Measurements from ENCODE around the gene WSB1. TPM values are rescaled to one million over a fixed set of nuclear protein-coding genes. Genes with fewer than 3 reads are reported as not detected.
"Not testable (repeated sequence)": the region's sequence is repeated elsewhere in the genome, so short reads cannot be mapped to it uniquely, and the experiment has no call there.

WSB1 gene
- polyA plus RNA-seq, 3 donors: 28.1 to 116 (median 60.2) TPM

- WGBS, 3 donors: 73 to 92% (median 81%) methylated on average over 1 of the region's 1 CpG
- no peak overlapping the region for H3K27ac ChIP-seq (ENCODE audit: low read depth, low read length)
These were observed 24.7 kb upstream of the WSB1 start for GRCh38 chr17:27269201-27269600.

- H3K27ac ChIP-seq (ENCODE audit: low read depth, low read length): no peak overlapping the region
- WGBS, 3 donors: 69 to 87% (median 86%) methylated on average over 7 of the region's 7 CpGs
These were observed 23.9 kb upstream of the WSB1 start for GRCh38 chr17:27269974-27270373.

- WGBS, 3 donors: 74 to 79% (median 75%) methylated on average over 14 of the region's 14 CpGs
- H3K27ac ChIP-seq (ENCODE audit: low read depth, low read length): no peak overlapping the region
These were observed 17.2 kb upstream of the WSB1 start for GRCh38 chr17:27276653-27277156.

- WGBS, 3 donors: 95 to 99% (median 97%) methylated on average over 3 of the region's 3 CpGs
- not testable (repeated sequence) for H3K27ac ChIP-seq (ENCODE audit: low read depth, low read length)
These were observed 14.8 kb upstream of the WSB1 start for GRCh38 chr17:27279132-27279531.

- H3K27ac ChIP-seq (ENCODE audit: low read depth, low read length): no peak overlapping the region
- WGBS, 3 donors: 90 to 97% (median 97%) methylated on average over 10 of the region's 10 CpGs
These were observed 13.4 kb upstream of the WSB1 start for GRCh38 chr17:27280527-27280926.

- H3K27ac ChIP-seq (ENCODE audit: low read depth, low read length): no peak overlapping the region
These were observed 12.5 kb upstream of the WSB1 start for GRCh38 chr17:27281438-27281837.

GRCh38 chr17:27282054-27282551, 11.8 kb upstream of the WSB1 start:
- 49 to 86% (median 64%) methylated on average over 1 of the region's 1 CpG for WGBS, 3 donors
- no peak overlapping the region for H3K27ac ChIP-seq (ENCODE audit: low read depth, low read length)

More at GRCh38 chr17:27281438-27281837, 12.5 kb upstream of the WSB1 start:
- 62 to 79% (median 68%) methylated on average over 3 of the region's 3 CpGs for WGBS, 3 donors

- H3K27ac ChIP-seq (ENCODE audit: low read depth, low read length): no peak overlapping the region
These were observed 10.9 kb upstream of the WSB1 start for GRCh38 chr17:27283060-27283459.

- no peak overlapping the region for H3K27ac ChIP-seq (ENCODE audit: low read depth, low read length)
These were observed 10.2 kb upstream of the WSB1 start for GRCh38 chr17:27283751-27284150.

- no peak overlapping the region for H3K27ac ChIP-seq (ENCODE audit: low read depth, low read length)
- 35 to 45% (median 44%) methylated on average over 5 of the region's 5 CpGs for WGBS, 3 donors
These were observed 9.0 kb upstream of the WSB1 start for GRCh38 chr17:27284811-27285415.

GRCh38 chr17:27285516-27285915, 8.4 kb upstream of the WSB1 start:
- H3K27ac ChIP-seq (ENCODE audit: low read depth, low read length): no peak overlapping the region
- WGBS, 3 donors: 92 to 98% (median 95%) methylated on average over 2 of the region's 2 CpGs

- 94 to 95% (median 94%) methylated on average over 2 of the region's 2 CpGs for WGBS, 3 donors
These were observed 5.7 kb upstream of the WSB1 start for GRCh38 chr17:27288183-27288582.

GRCh38 chr17:27289856-27290255, 4.1 kb upstream of the WSB1 start:
- no peak overlapping the region for H3K27ac ChIP-seq (ENCODE audit: low read depth, low read length)

More at GRCh38 chr17:27288183-27288582, 5.7 kb upstream of the WSB1 start:
- no peak overlapping the region for H3K27ac ChIP-seq (ENCODE audit: low read depth, low read length)

GRCh38 chr17:27290916-27291598, 2.9 kb upstream of the WSB1 start:
- 79 to 93% (median 93%) methylated on average over 3 of the region's 3 CpGs for WGBS, 3 donors

GRCh38 chr17:27293359-27293897, 486 bp upstream of the WSB1 start:
- H3K27ac ChIP-seq (ENCODE audit: low read depth, low read length): peak overlapping the region; percentile 53
- 87 to 91% (median 89%) methylated on average over 15 of the region's 15 CpGs for WGBS, 3 donors

More at GRCh38 chr17:27290916-27291598, 2.9 kb upstream of the WSB1 start:
- no peak overlapping the region for H3K27ac ChIP-seq (ENCODE audit: low read depth, low read length)

GRCh38 chr17:27294689-27295630, 1.0 kb downstream of the WSB1 start:
- H3K27ac ChIP-seq (ENCODE audit: low read depth, low read length): peak overlapping the region; percentile 93
- WGBS, 3 donors: 0% methylated on average over 21 of the region's 21 CpGs

- 12 to 34% (median 17%) methylated on average over 10 of the region's 10 CpGs for WGBS, 3 donors
- no peak overlapping the region for H3K27ac ChIP-seq (ENCODE audit: low read depth, low read length)
These were observed 2.0 kb downstream of the WSB1 start for GRCh38 chr17:27295945-27296344.

- 0 to 32% (median 6%) methylated on average over 2 of the region's 2 CpGs for WGBS, 3 donors
- no peak overlapping the region for H3K27ac ChIP-seq (ENCODE audit: low read depth, low read length)
These were observed 2.6 kb downstream of the WSB1 start for GRCh38 chr17:27296428-27296979.
